ENCODE data around the gene SMIM31. TPM values are rescaled to one million over a fixed set of nuclear protein-coding genes. Genes with fewer than 3 reads are reported as not detected.

The SMIM31 gene
- not detected for polyA plus RNA-seq (2013, experiment 1 of 4)
- not detected for polyA plus RNA-seq (2013, experiment 2 of 4)
- polyA plus RNA-seq (2013, experiment 3 of 4), result not detected
- not detected for polyA plus RNA-seq (2013, experiment 4 of 4)

DNA sequence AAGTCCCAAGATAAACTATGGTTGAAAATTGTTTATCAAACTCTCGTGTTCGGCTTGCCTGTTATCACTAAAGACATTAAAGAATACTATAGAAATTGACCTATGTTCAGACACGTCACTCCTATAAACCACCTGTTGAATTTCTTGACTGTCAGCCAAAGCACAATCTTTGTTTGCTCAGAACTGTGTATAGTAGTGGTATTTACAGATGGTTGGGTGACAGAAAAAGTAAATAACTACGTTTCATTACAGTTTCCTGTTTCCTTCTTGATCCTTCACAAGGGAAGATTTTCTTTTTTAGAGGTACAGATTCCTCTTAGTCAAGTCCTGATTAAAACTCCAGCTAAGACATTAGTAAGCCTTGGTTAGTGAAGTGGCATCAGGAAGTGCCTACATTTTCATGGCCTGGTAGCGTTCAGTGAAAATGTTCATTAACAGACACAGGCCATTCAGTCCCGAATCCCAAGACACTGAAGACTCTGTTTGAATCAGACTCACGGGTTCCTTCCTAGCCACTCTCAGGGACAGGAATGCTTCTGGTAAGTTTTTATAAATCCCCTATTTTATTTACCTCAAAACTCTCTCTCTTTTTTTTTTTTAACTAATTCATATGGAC lies at the start of gene SMIM31:
SMIM31 (plus strand) TSS at position 259 of the 616 bp plus-strand sequence. CDS start 16,313 bp downstream, outside the sequence.
- Histone ChIP-seq H3K27me3 (ENCODE audit: control insufficient read depth, insufficient read depth, low read length, poor library complexity, severe bottlenecking) (no peaks in the 10 kb centered on the region), H3K27ac (ENCODE audit: insufficient read depth, low read depth, low read length, poor library complexity, severe bottlenecking) (no peak within 1 kb of the TSS), H3K4me3 (ENCODE audit: insufficient read depth, low read depth, low read length) (no peak within 1 kb of the TSS), H3K36me3 (ENCODE audit: control insufficient read depth, insufficient read depth, low read length) (no peaks in the 10 kb centered on the region), H3K4me1 (ENCODE audit: control insufficient read depth, insufficient read depth, low read length) (no peaks in the 10 kb centered on the region), H3K9me3 (ENCODE audit: control insufficient read depth, low read length) (no peaks in the 10 kb centered on the region)
- 91 to 94% methylated on average over 7 of the region's 7 CpGs for WGBS, 2 experiments

- Histone ChIP-seq H3K9me3 (ENCODE audit: control insufficient read depth, low read length) (no peaks in the 10 kb centered on the region), H3K27me3 (ENCODE audit: control insufficient read depth, insufficient read depth, low read length, poor library complexity, severe bottlenecking) (no peaks in the 10 kb centered on the region), H3K36me3 (ENCODE audit: control insufficient read depth, insufficient read depth, low read length) (no peaks in the 10 kb centered on the region), H3K4me3 (ENCODE audit: insufficient read depth, low read depth, low read length) (no peak overlapping the region), H3K27ac (ENCODE audit: insufficient read depth, low read depth, low read length, poor library complexity, severe bottlenecking) (no peak overlapping the region), H3K4me1 (ENCODE audit: control insufficient read depth, insufficient read depth, low read length) (peaks cover 9% of the 10 kb centered on the region)
- WGBS, 2 experiments, result 63% methylated on average over 4 of the region's 4 CpGs
Observed at GRCh38 chr4:164706675-164707074, 47.3 kb upstream of the SMIM31 start.

DNA sequence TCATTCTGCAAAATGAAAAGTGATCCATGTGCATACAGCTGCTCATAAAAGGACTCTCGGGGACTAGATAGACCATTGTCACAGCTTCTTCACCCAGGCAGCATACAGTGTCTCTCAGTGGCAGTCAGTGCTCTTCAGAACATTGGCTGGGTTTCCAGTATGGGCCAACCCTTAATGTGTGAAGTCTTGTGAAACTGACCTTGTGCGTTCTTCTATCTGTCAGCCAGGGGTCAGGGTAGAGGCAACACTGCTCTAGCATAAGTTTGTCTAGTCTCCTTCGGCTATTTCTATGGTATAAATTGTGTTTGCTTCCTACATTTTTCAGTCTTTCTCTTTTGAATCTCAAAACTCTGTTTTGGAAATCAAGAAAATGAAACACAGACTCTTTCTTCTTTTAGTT lies 37.0 kb upstream of the SMIM31 start:
- no peak overlapping the region for H3K4me3 ChIP-seq (ENCODE audit: insufficient read depth, low read depth, low read length)
- H3K36me3 ChIP-seq (ENCODE audit: control insufficient read depth, insufficient read depth, low read length), result no peaks in the 10 kb centered on the region
- no peaks in the 10 kb centered on the region for H3K4me1 ChIP-seq (ENCODE audit: control insufficient read depth, insufficient read depth, low read length)
- H3K27me3 ChIP-seq (ENCODE audit: control insufficient read depth, insufficient read depth, low read length, poor library complexity, severe bottlenecking), result no peaks in the 10 kb centered on the region
- WGBS, 2 experiments, result 82 to 91% methylated on average over 2 to 3 of the region's 3 CpGs
- H3K27ac ChIP-seq (ENCODE audit: insufficient read depth, low read depth, low read length, poor library complexity, severe bottlenecking), result no peak overlapping the region
- no peaks in the 10 kb centered on the region for H3K9me3 ChIP-seq (ENCODE audit: control insufficient read depth, low read length)

- Histone ChIP-seq H3K27me3 (ENCODE audit: control insufficient read depth, insufficient read depth, low read length, poor library complexity, severe bottlenecking) (no peaks in the 10 kb centered on the region), H3K4me1 (ENCODE audit: control insufficient read depth, insufficient read depth, low read length) (no peaks in the 10 kb centered on the region), H3K9me3 (ENCODE audit: control insufficient read depth, low read length) (no peaks in the 10 kb centered on the region), H3K36me3 (ENCODE audit: control insufficient read depth, insufficient read depth, low read length) (no peaks in the 10 kb centered on the region), H3K27ac (ENCODE audit: insufficient read depth, low read depth, low read length, poor library complexity, severe bottlenecking) (no peak overlapping the region), H3K4me3 (ENCODE audit: insufficient read depth, low read depth, low read length) (no peak overlapping the region)
- 91 to 100% methylated on average over 1 of the region's 2 CpGs for WGBS, 2 experiments
Observed at GRCh38 chr4:164718827-164719226, 35.1 kb upstream of the SMIM31 start.

- Histone ChIP-seq H3K4me1 (ENCODE audit: control insufficient read depth, insufficient read depth, low read length) (no peaks in the 10 kb centered on the region), H3K4me3 (ENCODE audit: insufficient read depth, low read depth, low read length) (no peak overlapping the region), H3K9me3 (ENCODE audit: control insufficient read depth, low read length) (no peaks in the 10 kb centered on the region), H3K27ac (ENCODE audit: insufficient read depth, low read depth, low read length, poor library complexity, severe bottlenecking) (no peak overlapping the region), H3K27me3 (ENCODE audit: control insufficient read depth, insufficient read depth, low read length, poor library complexity, severe bottlenecking) (no peaks in the 10 kb centered on the region), H3K36me3 (ENCODE audit: control insufficient read depth, insufficient read depth, low read length) (no peaks in the 10 kb centered on the region)
- 91 to 92% methylated on average over 3 to 4 of the region's 4 CpGs for WGBS, 2 experiments
Observed at GRCh38 chr4:164725066-164725465, 28.9 kb upstream of the SMIM31 start.

- 91 to 95% methylated on average over 4 of the region's 4 CpGs for WGBS, 2 experiments
- Histone ChIP-seq H3K4me1 (ENCODE audit: control insufficient read depth, insufficient read depth, low read length) (no peaks in the 10 kb centered on the region), H3K27me3 (ENCODE audit: control insufficient read depth, insufficient read depth, low read length, poor library complexity, severe bottlenecking) (no peaks in the 10 kb centered on the region), H3K27ac (ENCODE audit: insufficient read depth, low read depth, low read length, poor library complexity, severe bottlenecking) (no peak overlapping the region), H3K36me3 (ENCODE audit: control insufficient read depth, insufficient read depth, low read length) (no peaks in the 10 kb centered on the region), H3K4me3 (ENCODE audit: insufficient read depth, low read depth, low read length) (no peak overlapping the region), H3K9me3 (ENCODE audit: control insufficient read depth, low read length) (no peaks in the 10 kb centered on the region)
Observed at GRCh38 chr4:164730705-164731393, 23.1 kb upstream of the SMIM31 start.

DNA sequence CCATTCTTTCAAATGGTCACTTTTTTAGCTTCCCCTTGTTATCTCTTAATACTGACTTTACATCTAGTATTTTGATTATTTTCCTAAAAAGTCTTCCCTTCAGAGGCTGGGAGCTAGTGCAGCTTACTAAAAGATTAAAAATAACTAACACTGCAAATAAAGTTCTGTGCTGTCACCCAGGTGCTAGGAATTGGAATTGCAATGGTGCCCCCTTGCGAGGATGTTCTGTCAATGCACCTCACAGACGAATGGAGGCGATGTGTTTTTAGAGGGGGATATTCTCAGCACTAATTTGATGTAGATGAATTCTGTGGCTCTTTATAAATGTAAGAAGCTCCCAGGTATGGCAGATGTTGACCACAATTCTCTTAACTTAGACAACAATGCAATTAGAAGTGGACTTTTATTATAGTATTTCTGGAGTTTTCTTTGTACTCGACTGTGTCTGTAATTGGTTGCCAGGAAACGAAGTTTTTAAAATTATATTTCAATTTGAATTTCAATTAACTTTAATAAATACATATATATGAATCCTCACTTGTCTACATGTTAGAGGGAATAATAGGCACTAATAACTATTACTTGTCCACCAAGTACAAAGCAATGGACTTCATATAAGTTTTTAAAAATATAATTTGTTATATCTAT lies 22.0 kb upstream of the SMIM31 start:
- Histone ChIP-seq H3K36me3 (ENCODE audit: control insufficient read depth, insufficient read depth, low read length) (no peaks in the 10 kb centered on the region), H3K27me3 (ENCODE audit: control insufficient read depth, insufficient read depth, low read length, poor library complexity, severe bottlenecking) (no peaks in the 10 kb centered on the region), H3K4me1 (ENCODE audit: control insufficient read depth, insufficient read depth, low read length) (no peaks in the 10 kb centered on the region), H3K4me3 (ENCODE audit: insufficient read depth, low read depth, low read length) (no peak overlapping the region), H3K9me3 (ENCODE audit: control insufficient read depth, low read length) (no peaks in the 10 kb centered on the region), H3K27ac (ENCODE audit: insufficient read depth, low read depth, low read length, poor library complexity, severe bottlenecking) (no peak overlapping the region)
- 0 to 2% methylated on average over 3 of the region's 5 CpGs for WGBS, 2 experiments

DNA sequence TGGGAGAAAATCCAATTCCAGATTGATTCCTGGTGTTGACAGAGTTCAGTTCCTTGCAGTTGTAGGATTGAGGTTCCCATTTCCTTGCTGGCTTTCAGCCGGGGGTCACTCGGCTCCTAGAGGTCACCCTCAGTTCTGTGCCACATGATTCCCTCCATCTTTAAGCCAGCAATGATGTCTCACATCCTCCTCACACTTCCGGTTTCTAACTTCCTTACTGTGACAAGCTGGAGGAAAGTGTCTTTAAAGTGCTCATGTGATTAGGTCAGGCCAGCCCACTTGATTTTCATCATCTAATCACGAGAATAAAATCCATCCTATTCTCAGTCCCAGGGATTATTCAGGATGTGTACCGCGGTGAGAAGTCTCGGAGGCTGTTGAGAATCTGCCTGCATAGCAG lies 19.4 kb upstream of the SMIM31 start:
- Histone ChIP-seq H3K4me3 (ENCODE audit: insufficient read depth, low read depth, low read length) (no peak overlapping the region), H3K4me1 (ENCODE audit: control insufficient read depth, insufficient read depth, low read length) (no peaks in the 10 kb centered on the region), H3K36me3 (ENCODE audit: control insufficient read depth, insufficient read depth, low read length) (no peaks in the 10 kb centered on the region), H3K9me3 (ENCODE audit: control insufficient read depth, low read length) (no peaks in the 10 kb centered on the region), H3K27ac (ENCODE audit: insufficient read depth, low read depth, low read length, poor library complexity, severe bottlenecking) (no peak overlapping the region), H3K27me3 (ENCODE audit: control insufficient read depth, insufficient read depth, low read length, poor library complexity, severe bottlenecking) (no peaks in the 10 kb centered on the region)
- WGBS, 2 experiments, result 87% methylated on average over 7 of the region's 7 CpGs

DNA sequence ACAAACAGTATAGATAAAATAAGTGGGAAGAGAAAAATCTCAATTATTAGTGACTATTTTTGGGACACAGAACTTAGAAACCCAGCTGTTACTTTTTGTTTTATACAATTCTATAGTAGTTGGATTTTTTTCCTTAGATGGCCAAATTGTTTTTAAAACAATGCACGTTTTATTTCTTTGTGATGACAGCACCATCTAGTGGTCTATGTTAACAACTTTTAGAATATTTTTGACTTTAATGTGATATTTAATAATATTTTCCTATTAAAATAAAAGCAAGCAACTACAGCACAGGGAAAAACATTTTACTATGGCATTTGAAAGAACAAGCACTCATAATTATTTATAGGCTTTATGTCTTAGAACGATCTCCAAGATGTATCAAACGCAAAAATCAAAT lies 5.6 kb upstream of the SMIM31 start:
- H3K9me3 ChIP-seq (ENCODE audit: control insufficient read depth, low read length), result no peaks in the 10 kb centered on the region
- H3K36me3 ChIP-seq (ENCODE audit: control insufficient read depth, insufficient read depth, low read length), result no peaks in the 10 kb centered on the region
- 94% methylated on average over 2 of the region's 3 CpGs; no CpG with 5 or more reads in 1 of the 2 experiments for WGBS, 2 experiments
- no peak overlapping the region for H3K27ac ChIP-seq (ENCODE audit: insufficient read depth, low read depth, low read length, poor library complexity, severe bottlenecking)
- no peak overlapping the region for H3K4me3 ChIP-seq (ENCODE audit: insufficient read depth, low read depth, low read length)
- H3K4me1 ChIP-seq (ENCODE audit: control insufficient read depth, insufficient read depth, low read length), result no peaks in the 10 kb centered on the region
- no peaks in the 10 kb centered on the region for H3K27me3 ChIP-seq (ENCODE audit: control insufficient read depth, insufficient read depth, low read length, poor library complexity, severe bottlenecking)

GRCh38 chr4:164755432-164755831 lies 1.5 kb downstream of the SMIM31 start:
- H3K4me3 ChIP-seq (ENCODE audit: insufficient read depth, low read depth, low read length), result no peak overlapping the region
- H3K9me3 ChIP-seq (ENCODE audit: control insufficient read depth, low read length), result no peaks in the 10 kb centered on the region
- 95 to 100% methylated on average over 1 of the region's 1 CpG for WGBS, 2 experiments
- H3K4me1 ChIP-seq (ENCODE audit: control insufficient read depth, insufficient read depth, low read length), result no peaks in the 10 kb centered on the region
- H3K36me3 ChIP-seq (ENCODE audit: control insufficient read depth, insufficient read depth, low read length), result no peaks in the 10 kb centered on the region
- no peak overlapping the region for H3K27ac ChIP-seq (ENCODE audit: insufficient read depth, low read depth, low read length, poor library complexity, severe bottlenecking)
- no peaks in the 10 kb centered on the region for H3K27me3 ChIP-seq (ENCODE audit: control insufficient read depth, insufficient read depth, low read length, poor library complexity, severe bottlenecking)

Measured in ectodermal cell (in vitro differentiated cells).